SK-N-SH (cell line): ENCODE measurements around the gene C9. TPM values are rescaled to one million over a fixed set of nuclear protein-coding genes. Genes with fewer than 3 reads are reported as not detected.

Experiments
- CTCF ChIA-PET: fragments of 300-600, 350-600 bp; formaldehyde crosslinking; extraction: SDS; loops from one replicate; lab custom pipeline; 2021; lab: Yijun Ruan, JAX
- POLR2A ChIA-PET: fragments of 350-600 bp; sonication (Branson Sonifier 250); formaldehyde crosslinking; extraction: SDS; loops from one replicate; lab custom pipeline; 2020; ENCODE audit warnings: antibody characterized with exemption, inconsistent platforms; lab: Yijun Ruan, JAX
- DNase-seq: peaks from one replicate; pipeline ENCODE4 v3.0.0; 2012
- H2AFZ ChIP-seq: fragments of 200-600 bp; sonication (generic); 2 replicates; pipeline ENCODE4 v1.8.1; 2016; ENCODE audit warnings: antibody characterized with exemption, mild to moderate bottlenecking, low read depth
- H3F3A ChIP-seq: fragments of 200-600 bp; sonication (generic); replicated peaks from 2 replicates; pipeline ENCODE3; 2016; ENCODE audit warnings: antibody characterized with exemption, mild to moderate bottlenecking; ENCODE audit not compliant: insufficient read depth
- H3K27ac ChIP-seq, 2 experiments: fragments of 200-500 bp in 1 of 2; fragments of 200-600 bp in 1 of 2; sonication (Bioruptor generic) in 1 of 2; sonication (generic), shearing (Covaris generic) in 1 of 2; 2 replicates each; pipeline versions ENCODE4 v1.5.1 to v1.6.1; 2014 to 2016; ENCODE audit warnings: low read depth in 2 of 2, inconsistent platforms in 1 of 2, low read length in 1 of 2, mild to moderate bottlenecking in 1 of 2, mixed read lengths in 1 of 2
- H3K27me3 ChIP-seq: fragments of 200-600 bp; sonication (generic), shearing (Covaris generic); 2 replicates; pipeline ENCODE4 v1.6.1; 2016; ENCODE audit warnings: mixed run types; ENCODE audit not compliant: insufficient read depth
- H3K36me3 ChIP-seq, 2 experiments: fragments of 200-500 bp in 1 of 2; fragments of 200-600 bp in 1 of 2; sonication (Bioruptor generic) in 1 of 2; sonication (generic) in 1 of 2; replicated peaks in 1 of 2; 2 replicates each; pipeline versions ENCODE3 to v1.5.1; 2014 to 2016; ENCODE audit warnings: low read length in 1 of 2, mild to moderate bottlenecking in 1 of 2; ENCODE audit not compliant: insufficient read depth in 2 of 2, control insufficient read depth in 1 of 2
- H3K4me1 ChIP-seq, 2 experiments: fragments of 200-500 bp in 1 of 2; fragments of 200-600 bp in 1 of 2; sonication (Bioruptor generic) in 1 of 2; sonication (generic), shearing (Covaris generic) in 1 of 2; 2 replicates each; pipeline versions ENCODE4 v1.5.1 to v1.6.1; 2014 to 2016; ENCODE audit warnings: low read depth in 1 of 2, low read length in 1 of 2, mixed run types in 1 of 2; ENCODE audit not compliant: insufficient read depth in 2 of 2, control insufficient read depth in 1 of 2
- H3K4me2 ChIP-seq: fragments of 200-600 bp; sonication (generic), shearing (Covaris generic); 2 replicates; pipeline ENCODE4 v1.6.1; 2017; ENCODE audit warnings: mixed run types
- H3K4me3 ChIP-seq, 2 experiments: fragments of 200-500 bp in 1 of 2; fragments of 200-600 bp in 1 of 2; sonication (Bioruptor generic) in 1 of 2; sonication (generic), shearing (Covaris generic) in 1 of 2; 2 replicates each; pipeline versions ENCODE4 v1.5.1 to v1.8.1; 2014 to 2016; ENCODE audit warnings: low read depth in 2 of 2, inconsistent platforms in 1 of 2, low read length in 1 of 2, mild to moderate bottlenecking in 1 of 2, mixed read lengths in 1 of 2, moderate library complexity in 1 of 2
- H3K79me2 ChIP-seq: fragments of 200-600 bp; sonication (generic); 2 replicates; pipeline ENCODE4 v1.8.1; 2017; ENCODE audit warnings: mild to moderate bottlenecking; ENCODE audit not compliant: insufficient read depth
- H3K9ac ChIP-seq: fragments of 200-600 bp; sonication (generic); 2 replicates; pipeline ENCODE4 v1.6.1; 2017; ENCODE audit warnings: mixed run types
- H3K9me2 ChIP-seq: fragments of 200-600 bp; sonication (generic); 2 replicates; pipeline ENCODE4 v1.6.1; 2017; ENCODE audit warnings: mixed run types
- H3K9me3 ChIP-seq: fragments of 200-600 bp; sonication (generic); 2 replicates; pipeline ENCODE4 v1.6.1; 2017; ENCODE audit warnings: mixed run types, mild to moderate bottlenecking, moderate library complexity
- H4K20me1 ChIP-seq: fragments of 200-600 bp; sonication (generic); 2 replicates; pipeline ENCODE4 v1.6.1; 2017; ENCODE audit warnings: mild to moderate bottlenecking, mixed run types; ENCODE audit not compliant: insufficient read depth
- CHD2 ChIP-seq: fragments of 150-350 bp; IDR thresholded peaks from 2 replicates; pipeline ENCODE4 v1.6.1; 2018; ENCODE audit warnings: low read length; ENCODE audit not compliant: partially characterized antibody
- CTCF ChIP-seq: fragments of 200-600 bp; sonication (generic); IDR thresholded peaks from 2 replicates; pipeline ENCODE4 v1.6.1; 2017; ENCODE audit warnings: antibody characterized with exemption, mild to moderate bottlenecking, moderate library complexity
- ELF1 ChIP-seq: IDR thresholded peaks from 2 replicates; pipeline ENCODE4 v1.4.0; 2012
- EP300 ChIP-seq, 2 experiments: IDR thresholded peaks; 2 replicates each; pipeline versions ENCODE4 v1.4.0 to v1.6.1; 2012; ENCODE audit warnings: borderline replicate concordance in 1 of 2, low read depth in 1 of 2, low read length in 1 of 2
- EZH2phosphoT487 ChIP-seq: fragments of 200-600 bp; sonication (generic); IDR thresholded peaks from 2 replicates; pipeline ENCODE4 v1.6.1; 2017; ENCODE audit warnings: low read depth, mixed run types, mild to moderate bottlenecking, antibody characterized with exemption, moderate library complexity, borderline replicate concordance
- FOSL2 ChIP-seq: IDR thresholded peaks from 2 replicates; pipeline ENCODE4 v1.4.0; 2012; ENCODE audit warnings: low read depth, mild to moderate bottlenecking, moderate library complexity, borderline replicate concordance
- FOXJ3 ChIP-seq: sonication (generic); formaldehyde crosslinking; IDR thresholded peaks from 2 replicates; pipeline ENCODE4 v1.5.1; 2020; ENCODE audit warnings: mild to moderate bottlenecking, missing genetic modification reagents
- FOXM1 ChIP-seq: IDR thresholded peaks from 2 replicates; pipeline ENCODE4 v1.4.0; 2012; ENCODE audit warnings: low read depth, mild to moderate bottlenecking
- GABPA ChIP-seq: IDR thresholded peaks from 2 replicates; pipeline ENCODE4 v1.4.0; 2012; ENCODE audit warnings: low read depth, mild to moderate bottlenecking
- GATA2 ChIP-seq: sonication (generic); formaldehyde crosslinking; IDR thresholded peaks from 2 replicates; pipeline ENCODE4 v1.5.0; 2020; ENCODE audit warnings: mild to moderate bottlenecking, missing genetic modification reagents
- IRF3 ChIP-seq: fragments of 150-350 bp; IDR thresholded peaks from 2 replicates; pipeline ENCODE4 v1.6.1; 2016; ENCODE audit warnings: mild to moderate bottlenecking, low read depth, low read length
- JUND ChIP-seq: IDR thresholded peaks from 2 replicates; pipeline ENCODE4 v1.4.0; 2012
- MEF2A ChIP-seq: IDR thresholded peaks from 2 replicates; pipeline ENCODE4 v1.4.0; 2012; ENCODE audit warnings: low read depth, borderline replicate concordance
- MXI1 ChIP-seq: IDR thresholded peaks from 2 replicates; pipeline ENCODE4 v1.6.1; 2012; ENCODE audit warnings: mild to moderate bottlenecking, low read depth, low read length, improper control_type of control experiment
- NFIC ChIP-seq: IDR thresholded peaks from 2 replicates; pipeline ENCODE4 v1.4.0; 2012; ENCODE audit warnings: borderline replicate concordance
- RCOR1 ChIP-seq: fragments of 150-350 bp; IDR thresholded peaks from 2 replicates; pipeline ENCODE4 v1.6.1; 2017; ENCODE audit warnings: antibody characterized with exemption, low read length
- RXRA ChIP-seq: IDR thresholded peaks from 2 replicates; pipeline ENCODE4 v1.4.0; 2012; ENCODE audit warnings: low read depth, mild to moderate bottlenecking, borderline replicate concordance
- SMC3 ChIP-seq: IDR thresholded peaks from 2 replicates; pipeline ENCODE4 v1.6.1; 2012; ENCODE audit warnings: low read depth, low read length, improper control_type of control experiment
- TAF1 ChIP-seq: IDR thresholded peaks from 2 replicates; pipeline ENCODE4 v1.6.1; 2012; ENCODE audit warnings: low read depth, mild to moderate bottlenecking, low read length, moderate library complexity, borderline replicate concordance
- TCF12 ChIP-seq: IDR thresholded peaks from 2 replicates; pipeline ENCODE4 v1.4.0; 2012
- TEAD4 ChIP-seq: IDR thresholded peaks from 2 replicates; pipeline ENCODE4 v1.4.0; 2012; ENCODE audit warnings: mild to moderate bottlenecking, borderline replicate concordance; ENCODE audit not compliant: insufficient read depth
- USF1 ChIP-seq: IDR thresholded peaks from 2 replicates; pipeline ENCODE4 v1.4.0; 2012; ENCODE audit warnings: low read depth, borderline replicate concordance
- USF2 ChIP-seq: fragments of 150-350 bp; IDR thresholded peaks from 2 replicates; pipeline ENCODE4 v1.6.1; 2017; ENCODE audit warnings: antibody characterized with exemption, low read length, low read depth, borderline replicate concordance
- WGBS: methylation state at CpG from one replicate; pipeline ENCODE4 v1.1.6; 2017; ENCODE audit warnings: low lambda C conversion rate; 5-methylcytosine and 5-hydroxymethylcytosine counted together
- polyA plus RNA-seq, 3 experiments: library from polyadenylated mRNA; depleted of rRNA; stranded (reverse); fragments of >200 nt; gene quantifications; 2 replicates each; pipeline ENCODE4 v1.2.3, GENCODE V29; 2012
- TF ChIP-seq, protein P1 (sequence below): IDR thresholded peaks from 2 replicates; pipeline ENCODE4 v1.4.0; 2012; ENCODE audit warnings: low read depth, borderline replicate concordance

C9 gene
- polyA plus RNA-seq, 1 of the 3 experiments (the other 2 are of a cell fraction), result not detected

- Histone ChIP-seq H3K9me3 (no peaks in the 10 kb centered on the region), H3K27me3 (no peaks in the 10 kb centered on the region; the same call in 1 of the 2 replicates), H3K9ac (no peak overlapping the region), H3K4me3 (no peak overlapping the region), H3K79me2 (no peaks in the 10 kb centered on the region), H2AFZ (no peak overlapping the region), H3K4me1 (no peaks in the 10 kb centered on the region), H3F3A (no peaks in the 10 kb centered on the region), H4K20me1 (no peaks in the 10 kb centered on the region), H3K9me2 (no peaks in the 10 kb centered on the region), H3K27ac (no peak overlapping the region), H3K4me2 (no peak overlapping the region), H3K36me3 (no peaks in the 10 kb centered on the region)
- POLR2A ChIA-PET, result no interaction called here
- CTCF ChIA-PET, result no interaction called here
- no peak for TF ChIP-seq TEAD4
- no peak for TF ChIP-seq TCF12
- TF ChIP-seq, protein P1, sequence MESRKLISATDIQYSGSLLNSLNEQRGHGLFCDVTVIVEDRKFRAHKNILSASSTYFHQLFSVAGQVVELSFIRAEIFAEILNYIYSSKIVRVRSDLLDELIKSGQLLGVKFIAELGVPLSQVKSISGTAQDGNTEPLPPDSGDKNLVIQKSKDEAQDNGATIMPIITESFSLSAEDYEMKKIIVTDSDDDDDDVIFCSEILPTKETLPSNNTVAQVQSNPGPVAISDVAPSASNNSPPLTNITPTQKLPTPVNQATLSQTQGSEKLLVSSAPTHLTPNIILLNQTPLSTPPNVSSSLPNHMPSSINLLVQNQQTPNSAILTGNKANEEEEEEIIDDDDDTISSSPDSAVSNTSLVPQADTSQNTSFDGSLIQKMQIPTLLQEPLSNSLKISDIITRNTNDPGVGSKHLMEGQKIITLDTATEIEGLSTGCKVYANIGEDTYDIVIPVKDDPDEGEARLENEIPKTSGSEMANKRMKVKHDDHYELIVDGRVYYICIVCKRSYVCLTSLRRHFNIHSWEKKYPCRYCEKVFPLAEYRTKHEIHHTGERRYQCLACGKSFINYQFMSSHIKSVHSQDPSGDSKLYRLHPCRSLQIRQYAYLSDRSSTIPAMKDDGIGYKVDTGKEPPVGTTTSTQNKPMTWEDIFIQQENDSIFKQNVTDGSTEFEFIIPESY, result no peak
- TF ChIP-seq NFIC, result no peak
- no peak for TF ChIP-seq MXI1
- no peak for DNase-seq
- WGBS, result 11% methylated on average over 1 of the region's 1 CpG
Measured at GRCh38 chr5:39333104-39333503, 31.2 kb downstream of the C9 start.

DNA sequence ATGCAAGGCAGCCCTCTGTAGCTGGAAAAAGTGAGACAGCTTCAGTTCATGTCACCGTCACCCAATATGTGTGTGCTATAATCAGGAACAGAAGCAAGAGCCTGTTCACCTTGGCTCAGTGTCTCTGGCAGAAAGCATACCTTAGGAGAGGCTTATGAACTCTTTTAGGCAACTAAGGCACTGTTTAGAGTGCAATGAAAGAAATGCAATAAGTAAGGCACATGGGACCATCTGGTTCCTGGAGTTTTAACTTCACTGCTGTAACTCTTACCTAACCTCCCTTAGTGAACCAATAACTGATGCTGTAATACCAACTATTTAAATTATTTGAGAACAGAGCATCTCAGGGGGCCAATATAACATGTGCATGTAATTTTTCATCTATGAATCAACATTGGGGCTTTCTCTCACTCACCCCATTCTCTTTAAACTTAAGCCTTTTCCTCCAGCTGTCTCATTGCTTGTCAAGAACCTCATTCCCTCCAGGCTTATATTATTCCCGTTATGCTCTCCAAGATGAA is 32.4 kb downstream of the C9 start:
- CTCF ChIA-PET, result no interaction called here
- no peak overlapping the region for H2AFZ ChIP-seq

More for the DNA sequence above, 32.4 kb downstream of the C9 start:
- Histone ChIP-seq H4K20me1 (no peaks in the 10 kb centered on the region), H3K4me3 (no peak overlapping the region), H3K79me2 (no peaks in the 10 kb centered on the region), H3K9ac (no peak overlapping the region), H3K36me3 (no peaks in the 10 kb centered on the region), H3K9me2 (no peaks in the 10 kb centered on the region), H3K9me3 (no peaks in the 10 kb centered on the region), H3K27me3 (no peaks in the 10 kb centered on the region; the same call in 1 of the 2 replicates), H3K4me1 (no peaks in the 10 kb centered on the region), H3K27ac (no peak overlapping the region), H3K4me2 (no peak overlapping the region), H3F3A (no peaks in the 10 kb centered on the region)
- DNase-seq, result no peak
- TF ChIP-seq USF2 (no peak), GABPA (no peak), FOSL2 (no peak), FOXJ3 (no peak), TAF1 (no peak), CTCF (no peak), USF1 (no peak), JUND (no peak), IRF3 (no peak), MEF2A (no peak), CHD2 (no peak), ELF1 (no peak), EP300 (IDR thresholded peaks at IDR 0.05; ENCODE audit: borderline replicate concordance in 1 of 2, low read depth in 1 of 2, low read length in 1 of 2) (no peak), GATA2 (CRISPR knock-in tag) (no peak), SMC3 (no peak), RCOR1 (no peak), FOXM1 (no peak), RXRA (no peak), NFIC (no peak), EZH2phosphoT487 (no peak)
- 6% methylated on average over 2 of the region's 2 CpGs for WGBS
- POLR2A ChIA-PET, result no interaction called here
